ENCODE data around the gene TASL.
"Not testable (repeated sequence)": the region's sequence is repeated elsewhere in the genome, so short reads cannot be mapped to it uniquely, and the experiment has no call there.

The TASL gene

GRCh38 chrX:30576881-30577280, 685 bp downstream of the TASL start:
- no peak for TF ChIP-seq CTCF (IDR thresholded peaks at IDR 0.05)
- Histone ChIP-seq H3K4me3 (peak overlapping the region; percentile 25), H3K27ac (no peak overlapping the region)
- DNase-seq (ENCODE audit: low spot score): no peak

GRCh38 chrX:30573125-30573524, 4.4 kb downstream of the TASL start:
- Histone ChIP-seq H3K27ac (no peak overlapping the region), H3K4me3 (no peak overlapping the region)
- no peak for TF ChIP-seq CTCF (IDR thresholded peaks at IDR 0.05)
- DNase-seq (ENCODE audit: low spot score): no peak

GRCh38 chrX:30572678-30573077, 4.9 kb downstream of the TASL start:
- no peak overlapping the region for H3K4me3 ChIP-seq
- TF ChIP-seq CTCF (IDR thresholded peaks at IDR 0.05): no peak

GRCh38 chrX:30572004-30572403, 5.6 kb downstream of the TASL start:
- no peak for DNase-seq (ENCODE audit: low spot score)
- Histone ChIP-seq H3K4me3 (no peak overlapping the region), H3K27ac (no peak overlapping the region)
- no peak for TF ChIP-seq CTCF (IDR thresholded peaks at IDR 0.05)

More at GRCh38 chrX:30572678-30573077, 4.9 kb downstream of the TASL start:
- H3K27ac ChIP-seq: no peak overlapping the region
- DNase-seq (ENCODE audit: low spot score): no peak

- Histone ChIP-seq H3K4me3 (no peak overlapping the region), H3K27ac (no peak overlapping the region)
- no peak for DNase-seq (ENCODE audit: low spot score)
- TF ChIP-seq CTCF (IDR thresholded peaks at IDR 0.05): peak; percentile 29
Measured at GRCh38 chrX:30570505-30570904, 7.1 kb downstream of the TASL start.

GRCh38 chrX:30568136-30568535, 9.4 kb downstream of the TASL start:
- H3K27ac ChIP-seq: no peak overlapping the region
- H3K4me3 ChIP-seq: no peak overlapping the region
- TF ChIP-seq CTCF (IDR thresholded peaks at IDR 0.05): no peak
- no peak for DNase-seq (ENCODE audit: low spot score)

GRCh38 chrX:30563070-30563469, 14.5 kb downstream of the TASL start:
- not testable (repeated sequence) for H3K4me3 ChIP-seq; DNase-seq (ENCODE audit: low spot score); H3K27ac ChIP-seq

GRCh38 chrX:30561191-30561590, 16.4 kb downstream of the TASL start:
- H3K27ac ChIP-seq: no peak overlapping the region
- H3K4me3 ChIP-seq: no peak overlapping the region
- no peak for TF ChIP-seq CTCF (IDR thresholded peaks at IDR 0.05)
- DNase-seq (ENCODE audit: low spot score): no peak

Measured in coronary artery (tissue), 2 donors.